Measurements from ENCODE around the gene PROZ.
"Not testable (repeated sequence)": the region's sequence is repeated elsewhere in the genome, so short reads cannot be mapped to it uniquely, and the experiment has no call there.

The PROZ gene, protein sequence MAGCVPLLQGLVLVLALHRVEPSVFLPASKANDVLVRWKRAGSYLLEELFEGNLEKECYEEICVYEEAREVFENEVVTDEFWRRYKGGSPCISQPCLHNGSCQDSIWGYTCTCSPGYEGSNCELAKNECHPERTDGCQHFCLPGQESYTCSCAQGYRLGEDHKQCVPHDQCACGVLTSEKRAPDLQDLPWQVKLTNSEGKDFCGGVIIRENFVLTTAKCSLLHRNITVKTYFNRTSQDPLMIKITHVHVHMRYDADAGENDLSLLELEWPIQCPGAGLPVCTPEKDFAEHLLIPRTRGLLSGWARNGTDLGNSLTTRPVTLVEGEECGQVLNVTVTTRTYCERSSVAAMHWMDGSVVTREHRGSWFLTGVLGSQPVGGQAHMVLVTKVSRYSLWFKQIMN

DNA sequence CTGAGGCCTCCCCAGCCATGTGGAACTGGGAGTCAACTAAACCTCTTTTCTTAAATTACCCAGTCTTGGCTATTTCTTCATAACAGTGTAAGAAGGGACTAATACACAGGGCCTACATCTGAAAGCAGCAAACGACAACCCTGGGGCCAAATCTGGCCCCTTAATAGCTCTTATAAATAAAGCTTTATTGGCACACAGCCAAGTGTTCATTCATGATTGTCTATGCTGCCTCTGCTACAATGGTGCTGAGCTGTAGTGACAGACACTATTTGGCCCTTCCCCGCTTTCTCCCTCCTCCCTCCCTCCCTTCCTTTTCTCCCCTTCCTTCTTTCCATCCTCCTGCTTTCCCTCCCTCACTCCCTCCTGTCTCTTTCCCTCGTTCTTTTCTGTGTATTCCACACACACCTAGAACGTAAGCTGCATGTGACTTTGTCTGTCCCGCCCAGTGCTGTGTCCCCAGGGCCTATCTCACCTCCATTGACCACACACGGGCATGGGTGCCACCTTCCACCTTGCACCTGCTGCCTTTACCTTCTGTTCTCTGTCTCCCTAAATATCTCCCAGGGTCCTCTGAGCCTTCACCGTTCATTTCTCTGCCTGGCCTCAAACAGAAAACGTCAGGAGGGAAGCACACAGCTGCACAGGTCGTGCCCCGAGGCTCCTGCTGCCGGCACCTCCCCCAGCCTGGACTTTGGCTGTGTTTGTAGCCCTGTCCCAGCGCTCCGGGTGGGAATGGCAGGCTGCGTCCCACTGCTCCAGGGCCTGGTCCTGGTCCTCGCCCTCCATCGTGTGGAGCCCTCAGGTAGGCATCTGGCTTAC, at the start of gene PROZ:
TSS of gene PROZ (plus strand) at position 720 of the 819 bp plus-strand sequence. CDS start at position 733, 13 bp downstream.
- no peak within 1 kb of the TSS for H3K27ac ChIP-seq
- TF ChIP-seq, protein P1, sequence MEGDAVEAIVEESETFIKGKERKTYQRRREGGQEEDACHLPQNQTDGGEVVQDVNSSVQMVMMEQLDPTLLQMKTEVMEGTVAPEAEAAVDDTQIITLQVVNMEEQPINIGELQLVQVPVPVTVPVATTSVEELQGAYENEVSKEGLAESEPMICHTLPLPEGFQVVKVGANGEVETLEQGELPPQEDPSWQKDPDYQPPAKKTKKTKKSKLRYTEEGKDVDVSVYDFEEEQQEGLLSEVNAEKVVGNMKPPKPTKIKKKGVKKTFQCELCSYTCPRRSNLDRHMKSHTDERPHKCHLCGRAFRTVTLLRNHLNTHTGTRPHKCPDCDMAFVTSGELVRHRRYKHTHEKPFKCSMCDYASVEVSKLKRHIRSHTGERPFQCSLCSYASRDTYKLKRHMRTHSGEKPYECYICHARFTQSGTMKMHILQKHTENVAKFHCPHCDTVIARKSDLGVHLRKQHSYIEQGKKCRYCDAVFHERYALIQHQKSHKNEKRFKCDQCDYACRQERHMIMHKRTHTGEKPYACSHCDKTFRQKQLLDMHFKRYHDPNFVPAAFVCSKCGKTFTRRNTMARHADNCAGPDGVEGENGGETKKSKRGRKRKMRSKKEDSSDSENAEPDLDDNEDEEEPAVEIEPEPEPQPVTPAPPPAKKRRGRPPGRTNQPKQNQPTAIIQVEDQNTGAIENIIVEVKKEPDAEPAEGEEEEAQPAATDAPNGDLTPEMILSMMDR (conservative IDR thresholded peaks at IDR 0.05) = no peak

DNA sequence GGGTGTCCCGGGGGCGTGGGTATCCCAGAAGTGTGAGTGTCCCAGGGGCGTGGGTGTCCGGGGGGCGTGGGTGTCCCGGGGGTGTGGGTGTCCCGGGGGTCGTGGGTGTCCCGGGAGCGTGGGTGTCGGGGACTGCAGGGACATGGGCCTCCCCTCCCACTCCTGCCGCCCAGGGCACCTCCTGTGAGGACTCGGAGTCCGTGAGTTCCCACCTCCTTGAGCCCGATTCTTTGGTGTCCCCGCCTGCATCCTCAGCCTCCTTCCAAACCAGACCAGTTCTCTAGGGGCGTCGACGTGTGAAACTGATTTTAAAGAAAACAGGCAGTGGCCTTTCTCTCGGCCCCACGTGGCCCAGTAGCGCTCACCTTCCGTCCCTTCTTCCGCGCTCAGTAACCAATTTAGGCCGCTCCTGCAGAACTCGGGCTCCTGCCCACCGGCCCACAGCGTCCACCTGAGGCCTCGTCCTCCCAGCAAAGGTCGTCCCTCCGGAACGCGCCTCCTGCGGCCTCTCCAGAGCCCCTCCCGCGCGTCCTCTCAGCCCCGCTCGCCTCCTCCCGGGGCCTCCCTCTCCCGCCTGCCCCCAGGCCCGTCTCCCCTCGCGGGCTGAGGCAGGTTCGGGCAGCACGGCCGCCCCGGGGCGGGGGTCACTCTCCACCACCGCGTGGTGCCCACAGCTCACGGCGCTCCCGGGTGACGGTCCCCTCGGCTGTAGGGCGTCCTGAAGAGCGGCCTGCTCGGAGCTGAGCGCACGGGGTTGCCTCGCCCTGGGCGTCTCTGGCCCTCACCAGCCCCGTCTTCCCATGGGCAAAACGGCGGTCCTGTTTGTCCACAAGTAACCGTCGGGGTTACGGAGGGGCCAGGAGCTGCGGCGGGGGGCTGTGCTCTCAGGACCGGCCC, 49.0 kb upstream of the PROZ start:
- TF ChIP-seq, protein P1 (conservative IDR thresholded peaks at IDR 0.05) = no peak
- H3K27ac ChIP-seq = no peak overlapping the region

DNA sequence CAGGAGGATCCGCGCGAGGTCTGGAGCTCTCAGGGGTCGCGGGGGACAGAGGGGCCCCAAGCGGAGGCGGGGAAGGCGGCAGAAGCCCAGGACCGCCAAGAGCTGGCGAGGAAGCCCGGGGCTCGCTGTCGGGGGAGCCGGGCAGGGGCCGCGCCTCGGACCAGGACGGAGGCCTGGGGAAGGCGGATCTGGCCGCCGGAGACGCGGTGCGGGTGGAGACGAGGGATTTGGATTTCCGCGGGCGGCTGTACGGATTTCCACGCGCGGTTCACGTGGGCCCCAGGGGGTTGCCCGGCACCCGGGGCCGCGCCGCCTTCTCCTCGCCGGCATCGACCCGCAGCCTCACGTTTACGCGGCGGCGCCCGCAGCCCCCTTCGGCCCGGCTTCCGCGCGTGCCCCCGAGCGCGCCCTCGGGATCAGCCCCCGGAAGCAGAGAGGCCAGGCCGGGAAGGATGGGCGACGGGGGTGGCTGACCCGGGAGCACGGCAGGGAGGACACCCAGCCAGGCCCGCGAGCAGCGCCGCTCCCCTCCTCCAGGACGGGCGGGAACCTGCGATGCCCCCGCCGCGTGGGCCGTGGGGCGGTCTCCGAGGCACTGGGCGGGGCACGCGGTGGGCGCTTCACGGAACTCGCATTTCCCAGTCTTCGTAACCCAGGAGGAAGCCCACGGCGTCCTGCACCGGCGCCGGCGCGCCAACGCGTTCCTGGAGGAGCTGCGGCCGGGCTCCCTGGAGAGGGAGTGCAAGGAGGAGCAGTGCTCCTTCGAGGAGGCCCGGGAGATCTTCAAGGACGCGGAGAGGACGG, 48.2 kb upstream of the PROZ start:
- TF ChIP-seq, protein P1 (conservative IDR thresholded peaks at IDR 0.05) = no peak
- no peak overlapping the region for H3K27ac ChIP-seq

DNA sequence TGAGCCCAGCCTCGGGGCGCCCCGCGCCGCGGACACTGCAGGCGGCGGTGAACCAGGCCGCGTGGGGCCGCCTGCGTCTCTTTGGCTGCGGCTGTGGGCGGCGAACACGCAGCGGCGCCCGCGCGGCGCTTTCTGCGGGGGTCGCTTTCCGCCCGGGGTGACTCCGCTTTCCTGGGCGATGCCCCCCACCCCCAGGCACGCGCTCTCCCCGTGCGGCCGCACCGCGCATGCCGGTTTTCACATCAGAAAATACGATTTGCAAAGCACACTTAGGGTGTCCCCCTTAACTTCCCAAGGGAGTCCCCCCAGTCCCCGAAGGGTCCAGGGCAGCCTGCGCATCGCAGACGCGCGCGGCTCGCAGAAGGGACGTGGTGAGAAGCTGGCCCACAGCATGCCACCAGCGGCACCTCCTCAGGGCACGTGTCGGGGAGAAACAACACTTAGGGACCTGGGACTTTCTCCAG, 47.6 kb upstream of the PROZ start:
- H3K27ac ChIP-seq = no peak overlapping the region
- TF ChIP-seq, protein P1 (conservative IDR thresholded peaks at IDR 0.05) = no peak

DNA sequence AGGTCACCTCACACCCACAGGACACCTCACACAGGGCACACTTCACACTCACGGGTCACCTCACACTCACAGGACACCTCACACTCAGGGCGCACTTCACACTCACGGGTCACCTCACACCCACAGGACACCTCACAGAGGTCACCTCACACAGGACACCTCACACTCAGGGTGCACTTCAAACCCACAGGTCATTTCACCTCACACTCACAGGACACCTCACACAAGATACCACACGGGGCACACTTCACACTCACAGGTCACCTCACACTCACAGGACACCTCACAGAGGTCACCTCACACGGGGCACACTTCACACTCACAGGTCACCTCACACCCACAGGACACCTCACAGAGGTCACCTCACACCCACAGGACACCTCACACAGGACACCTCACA, 46.6 kb upstream of the PROZ start:
- not testable (repeated sequence) for H3K27ac ChIP-seq

DNA sequence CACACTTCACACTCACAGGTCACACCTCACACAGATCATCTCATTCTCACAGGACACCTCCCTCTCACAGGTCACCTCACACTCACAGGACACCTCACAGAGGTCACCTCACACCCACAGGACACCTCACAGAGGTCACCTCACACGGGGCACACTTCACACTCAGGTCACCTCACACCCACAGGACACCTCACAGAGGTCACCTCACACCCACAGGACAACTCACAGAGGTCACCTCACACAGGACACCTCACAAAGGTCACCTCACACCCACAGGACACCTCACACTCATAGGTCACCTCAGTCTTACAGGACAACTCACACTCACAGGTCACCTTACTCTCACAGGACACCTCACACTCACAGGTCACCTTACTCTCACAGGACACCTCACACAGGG, 46.0 kb upstream of the PROZ start:
- H3K27ac ChIP-seq = not testable (repeated sequence)

DNA sequence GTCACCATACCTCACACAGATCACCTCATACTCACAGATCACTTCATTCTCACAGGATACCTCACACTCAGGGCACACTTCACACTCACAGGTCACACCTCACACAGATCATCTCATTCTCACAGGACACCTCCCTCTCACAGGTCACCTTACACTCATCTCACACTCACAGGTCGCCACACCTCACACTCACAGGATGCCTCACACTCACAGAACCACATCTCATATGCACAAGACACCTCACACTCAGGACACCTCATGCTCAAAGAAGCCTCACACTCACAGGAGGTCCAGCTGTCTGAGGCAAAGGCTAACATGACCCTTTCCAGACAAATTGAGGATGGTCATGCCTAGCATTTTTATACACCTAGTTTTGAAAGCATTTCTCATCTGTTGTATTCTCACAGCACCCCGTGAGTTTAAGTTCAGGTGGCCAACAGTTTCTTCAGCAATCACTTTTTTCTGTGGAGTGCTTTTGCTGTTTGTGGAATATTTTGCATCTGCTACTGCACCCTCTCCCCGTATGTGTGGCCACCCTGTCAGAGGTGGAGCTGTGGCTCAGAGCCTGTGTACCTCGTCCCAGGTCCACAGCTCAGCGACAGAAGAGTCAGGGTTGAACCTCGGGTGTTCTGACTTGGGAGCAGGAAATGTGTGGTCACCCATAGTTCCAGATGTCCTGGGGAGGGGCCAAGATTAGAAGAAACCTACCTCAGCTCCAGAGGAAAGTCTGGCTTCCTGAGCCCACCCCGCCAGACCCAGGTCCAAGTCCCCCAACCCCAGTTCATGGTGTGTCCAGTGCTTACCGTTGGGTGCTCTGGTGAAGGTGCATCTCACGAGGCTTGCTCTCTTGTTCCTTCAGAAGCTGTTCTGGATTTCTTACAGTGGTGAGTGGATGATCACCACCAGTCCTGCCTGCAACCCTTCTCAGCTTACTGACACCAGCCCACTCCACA, 45.3 kb upstream of the PROZ start:
- TF ChIP-seq, protein P1 (conservative IDR thresholded peaks at IDR 0.05) = no peak
- no peak overlapping the region for H3K27ac ChIP-seq

All from VCaP (cell line).